Natural killer cell (primary cell): Measurements from ENCODE around the gene SLC6A18. TPM values are rescaled to one million over a fixed set of nuclear protein-coding genes. Genes with fewer than 3 reads are reported as not detected.

ENCODE experiments used
- ATAC-seq, 3 donors: fragments of 150-1000 bp in 2 of 3; fragments of 200-7000 bp in 1 of 3; cut with Tn5 transposase; 1 replicate in 1 of 3; 2 replicates in 2 of 3; pipeline ENCODE4 v1.10.0; 2021; ENCODE audit warnings: mild to moderate bottlenecking in 2 of 3, moderate library complexity in 2 of 3
- DNase-seq, 2 donors: peaks; one replicate each; pipeline versions ENCODE4 v3.0.0 to v3.0.0-alpha.2; 2013 to 2021; ENCODE audit warnings: mixed read lengths in 1 of 2
- H3K27ac ChIP-seq: one replicate; pipeline ENCODE4 v1.5.1; 2013; ENCODE audit warnings: mild to moderate bottlenecking, low read length
- H3K27me3 ChIP-seq: one replicate; pipeline ENCODE4 v1.6.1; 2013; ENCODE audit warnings: low read length; ENCODE audit not compliant: control insufficient read depth, insufficient read depth
- H3K36me3 ChIP-seq: one replicate; pipeline ENCODE4 v1.6.1; 2013; ENCODE audit warnings: low read length; ENCODE audit not compliant: control insufficient read depth, insufficient read depth
- H3K4me1 ChIP-seq: one replicate; pipeline ENCODE4 v1.6.1; 2013; ENCODE audit warnings: low read length; ENCODE audit not compliant: control insufficient read depth, insufficient read depth
- H3K4me3 ChIP-seq: one replicate; pipeline ENCODE4 v1.5.1; 2013; ENCODE audit warnings: low read length
- H3K9me3 ChIP-seq: one replicate; pipeline ENCODE4 v1.6.1; 2013; ENCODE audit warnings: low read length; ENCODE audit not compliant: control insufficient read depth, insufficient read depth
- H3K27ac Mint-ChIP-seq, 2 donors: one replicate each; pipeline ENCODE4 v1.8.0; 2022; ENCODE audit warnings: mild to moderate bottlenecking in 2 of 2, mixed read lengths in 2 of 2, moderate library complexity in 1 of 2
- H3K27me3 Mint-ChIP-seq, 2 donors: one replicate each; pipeline ENCODE4 v1.8.0; 2022; ENCODE audit warnings: low read depth in 2 of 2, mixed read lengths in 2 of 2
- H3K36me3 Mint-ChIP-seq: one replicate; pipeline ENCODE4 v1.8.0; 2022; ENCODE audit warnings: mixed read lengths
- H3K4me1 Mint-ChIP-seq, 2 donors: one replicate each; pipeline ENCODE4 v1.8.0; 2022; ENCODE audit warnings: mixed read lengths in 2 of 2
- H3K4me3 Mint-ChIP-seq: one replicate; pipeline ENCODE4 v1.8.0; 2022; ENCODE audit warnings: mild to moderate bottlenecking, moderate library complexity, mixed read lengths
- H3K9me3 Mint-ChIP-seq, 2 donors: one replicate each; pipeline ENCODE4 v1.8.0; 2022; ENCODE audit warnings: mixed read lengths in 2 of 2
- WGBS: methylation state at CpG from one replicate; pipeline ENCODE4 v1.1.7; 2013; ENCODE audit warnings: missing lambda C conversion rate; ENCODE audit not compliant: insufficient coverage; 5-methylcytosine and 5-hydroxymethylcytosine counted together
- intact Hi-C: fragments of 100-400 bp; cut with micrococcal nuclease; formaldehyde crosslinking; loops from one replicate; pipeline ENCODE4 v1.14.2; 2022
- total RNA-seq, 4 donors: library from RNA; stranded (reverse); fragments of 120-200 nt in 1 of 4; gene quantifications; one replicate each; pipeline versions ENCODE4 v1.2.3 to v1.2.4, GENCODE V29; 2013 to 2022
- TF ChIP-seq, protein P1 (sequence below): fragments of 200-600 bp; IDR thresholded peaks from one replicate; pipeline ENCODE4 v1.8.0; 2022; ENCODE audit warnings: antibody characterized with exemption

Gene SLC6A18
- total RNA-seq, 3 donors from 2014 or later (not counting 1 experiment from before 2014, with no cell fraction given), result not detected

DNA sequence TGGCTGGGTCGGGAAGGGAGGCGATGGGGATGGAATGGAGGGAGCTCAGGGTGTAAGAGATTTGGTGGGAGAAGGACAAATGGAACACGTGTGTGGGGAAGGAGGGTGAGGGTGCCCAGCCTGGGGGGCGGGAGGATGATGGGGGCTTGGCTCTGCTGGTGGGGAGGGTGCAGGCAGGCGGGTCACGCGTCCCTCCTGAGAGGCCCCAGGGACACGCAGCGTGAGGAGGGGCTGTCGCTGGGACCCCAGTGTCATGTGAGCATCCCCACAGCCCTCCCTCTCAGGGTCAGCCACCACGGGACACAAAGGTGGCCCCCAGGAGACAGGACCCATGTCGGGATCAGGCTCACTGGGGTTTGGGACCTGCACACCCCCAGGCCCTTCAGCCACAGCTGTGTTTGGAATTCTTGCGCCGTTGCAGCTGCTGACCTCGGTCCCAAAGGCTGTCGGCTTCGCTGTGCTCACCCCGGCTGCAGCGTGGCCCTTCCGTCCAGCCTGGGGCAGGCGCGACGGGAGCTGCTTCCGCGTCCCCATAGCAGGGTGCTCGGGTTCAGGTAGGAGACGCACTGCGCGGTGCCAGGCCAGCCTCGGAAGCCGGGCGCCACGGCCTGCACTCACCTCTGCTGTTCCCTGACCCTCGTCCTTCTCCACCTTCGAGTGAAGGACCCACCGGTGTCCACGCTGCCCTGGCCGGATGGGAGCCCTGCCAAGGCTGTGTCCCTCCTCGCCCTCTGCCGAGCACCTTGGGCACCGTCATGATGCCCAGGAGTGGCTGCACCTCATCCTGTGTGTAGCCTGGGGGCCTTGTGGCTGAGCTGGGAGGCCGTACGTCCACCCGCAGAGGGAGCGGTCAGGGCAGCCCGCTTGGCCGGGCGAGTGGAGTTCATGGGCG is 18.4 kb upstream of the SLC6A18 start:
- H3K4me3 Mint-ChIP-seq, result no peak overlapping the region
- no peaks in the 10 kb centered on the region for H3K9me3 Mint-ChIP-seq
- no peaks in the 10 kb centered on the region for H3K4me1 ChIP-seq
- no peaks in the 10 kb centered on the region for H3K36me3 ChIP-seq
- ATAC-seq, result peak in 1 of 3 donors; percentile 15
- no peaks in the 10 kb centered on the region for H3K9me3 ChIP-seq
- H3K27ac ChIP-seq, result no peak overlapping the region
- no peak for DNase-seq
- H3K4me1 Mint-ChIP-seq, result no peaks in the 10 kb centered on the region
- H3K27ac Mint-ChIP-seq, result no peak overlapping the region
- H3K36me3 Mint-ChIP-seq, result no peaks in the 10 kb centered on the region
- H3K4me3 ChIP-seq, result no peak overlapping the region
- peaks cover 4 to 8% of the 10 kb centered on the region in 2 donors for H3K27me3 Mint-ChIP-seq
- H3K27me3 ChIP-seq, result no peaks in the 10 kb centered on the region
- intact Hi-C loops, result no loop called here
- TF ChIP-seq, protein P1, sequence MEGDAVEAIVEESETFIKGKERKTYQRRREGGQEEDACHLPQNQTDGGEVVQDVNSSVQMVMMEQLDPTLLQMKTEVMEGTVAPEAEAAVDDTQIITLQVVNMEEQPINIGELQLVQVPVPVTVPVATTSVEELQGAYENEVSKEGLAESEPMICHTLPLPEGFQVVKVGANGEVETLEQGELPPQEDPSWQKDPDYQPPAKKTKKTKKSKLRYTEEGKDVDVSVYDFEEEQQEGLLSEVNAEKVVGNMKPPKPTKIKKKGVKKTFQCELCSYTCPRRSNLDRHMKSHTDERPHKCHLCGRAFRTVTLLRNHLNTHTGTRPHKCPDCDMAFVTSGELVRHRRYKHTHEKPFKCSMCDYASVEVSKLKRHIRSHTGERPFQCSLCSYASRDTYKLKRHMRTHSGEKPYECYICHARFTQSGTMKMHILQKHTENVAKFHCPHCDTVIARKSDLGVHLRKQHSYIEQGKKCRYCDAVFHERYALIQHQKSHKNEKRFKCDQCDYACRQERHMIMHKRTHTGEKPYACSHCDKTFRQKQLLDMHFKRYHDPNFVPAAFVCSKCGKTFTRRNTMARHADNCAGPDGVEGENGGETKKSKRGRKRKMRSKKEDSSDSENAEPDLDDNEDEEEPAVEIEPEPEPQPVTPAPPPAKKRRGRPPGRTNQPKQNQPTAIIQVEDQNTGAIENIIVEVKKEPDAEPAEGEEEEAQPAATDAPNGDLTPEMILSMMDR, result no peak
- 89% methylated on average over 49 of the region's 49 CpGs for WGBS

DNA sequence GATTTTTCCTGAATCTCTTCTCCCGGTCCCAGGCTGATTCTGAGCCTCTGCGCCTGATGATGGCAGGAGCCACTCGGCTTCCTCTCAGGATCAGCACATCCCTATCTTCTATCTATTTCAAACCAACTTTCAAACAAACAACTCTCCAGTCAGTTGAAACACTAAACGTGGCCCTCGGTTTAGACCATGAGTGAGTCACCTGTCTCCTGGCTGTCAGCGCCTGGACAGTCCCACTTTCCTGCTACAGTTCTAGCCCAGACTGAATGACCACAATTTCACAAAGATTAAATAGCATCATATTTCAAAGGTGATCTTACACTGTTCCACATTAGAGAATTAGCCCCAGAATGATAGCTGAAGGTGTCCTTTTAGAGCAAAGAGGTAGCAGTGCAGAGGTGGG is 17.6 kb upstream of the SLC6A18 start:
- H3K9me3 ChIP-seq, result no peaks in the 10 kb centered on the region
- H3K27ac ChIP-seq, result no peak overlapping the region
- Mint-ChIP-seq H3K9me3 (no peaks in the 10 kb centered on the region), H3K36me3 (no peaks in the 10 kb centered on the region), H3K27ac (no peak overlapping the region), H3K4me3 (no peak overlapping the region), H3K4me1 (no peaks in the 10 kb centered on the region), H3K27me3 (peaks cover 4 to 8% of the 10 kb centered on the region in 2 donors)
- intact Hi-C loops, result no loop called here
- WGBS, result 85% methylated on average over 6 of the region's 6 CpGs
- no peaks in the 10 kb centered on the region for H3K27me3 ChIP-seq
- TF ChIP-seq, protein P1, result no peak
- DNase-seq, result no peak
- no peaks in the 10 kb centered on the region for H3K4me1 ChIP-seq
- ATAC-seq, result no peak
- no peak overlapping the region for H3K4me3 ChIP-seq
- no peaks in the 10 kb centered on the region for H3K36me3 ChIP-seq

DNA sequence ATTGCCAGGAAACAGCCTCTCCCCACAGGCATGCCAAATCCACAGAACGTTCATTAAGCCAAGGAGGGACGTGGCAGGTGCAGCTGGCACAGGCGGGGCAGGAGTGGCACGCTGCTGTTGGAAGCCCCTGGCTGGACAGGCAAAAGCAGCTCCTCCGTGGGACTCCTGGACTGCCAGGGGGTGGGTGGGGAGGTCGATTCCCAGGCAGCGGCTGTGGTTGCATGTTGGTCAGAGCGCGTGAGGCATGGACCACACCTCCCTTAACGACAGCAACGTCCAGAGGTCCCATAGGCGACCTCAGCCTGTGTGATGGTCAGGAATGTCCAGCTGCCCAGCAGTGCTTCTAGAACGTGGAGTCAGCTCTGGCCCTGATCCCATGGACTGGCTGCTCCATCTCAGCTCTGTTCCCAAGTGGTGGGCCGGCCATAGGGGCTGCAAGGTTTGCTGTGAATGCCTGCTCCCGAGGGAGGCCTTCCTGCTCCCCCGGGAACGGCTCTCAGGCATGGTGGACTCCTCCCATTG is 16.9 kb upstream of the SLC6A18 start:
- Histone ChIP-seq H3K36me3 (no peaks in the 10 kb centered on the region), H3K4me1 (no peaks in the 10 kb centered on the region), H3K9me3 (no peaks in the 10 kb centered on the region), H3K27ac (no peak overlapping the region), H3K27me3 (no peaks in the 10 kb centered on the region), H3K4me3 (no peak overlapping the region)
- Mint-ChIP-seq H3K27me3 (peaks cover 4 to 8% of the 10 kb centered on the region in 2 donors), H3K9me3 (no peaks in the 10 kb centered on the region), H3K27ac (no peak overlapping the region), H3K4me3 (no peak overlapping the region), H3K36me3 (no peaks in the 10 kb centered on the region), H3K4me1 (no peaks in the 10 kb centered on the region)
- TF ChIP-seq, protein P1, result no peak
- intact Hi-C loops, result no loop called here
- ATAC-seq (no peak), DNase-seq (no peak)
- 81% methylated on average over 17 of the region's 17 CpGs for WGBS
